HG02852 (cell line): ENCODE results near the gene TMEM175.

Source experiments
- ATAC-seq: cut with Tn5 transposase; IDR thresholded peaks from one replicate; pipeline ENCODE4 v1.9.1; 2021; ENCODE audit warnings: mild to moderate bottlenecking, moderate library complexity; ENCODE audit not compliant: unreplicated experiment

Gene TMEM175

DNA sequence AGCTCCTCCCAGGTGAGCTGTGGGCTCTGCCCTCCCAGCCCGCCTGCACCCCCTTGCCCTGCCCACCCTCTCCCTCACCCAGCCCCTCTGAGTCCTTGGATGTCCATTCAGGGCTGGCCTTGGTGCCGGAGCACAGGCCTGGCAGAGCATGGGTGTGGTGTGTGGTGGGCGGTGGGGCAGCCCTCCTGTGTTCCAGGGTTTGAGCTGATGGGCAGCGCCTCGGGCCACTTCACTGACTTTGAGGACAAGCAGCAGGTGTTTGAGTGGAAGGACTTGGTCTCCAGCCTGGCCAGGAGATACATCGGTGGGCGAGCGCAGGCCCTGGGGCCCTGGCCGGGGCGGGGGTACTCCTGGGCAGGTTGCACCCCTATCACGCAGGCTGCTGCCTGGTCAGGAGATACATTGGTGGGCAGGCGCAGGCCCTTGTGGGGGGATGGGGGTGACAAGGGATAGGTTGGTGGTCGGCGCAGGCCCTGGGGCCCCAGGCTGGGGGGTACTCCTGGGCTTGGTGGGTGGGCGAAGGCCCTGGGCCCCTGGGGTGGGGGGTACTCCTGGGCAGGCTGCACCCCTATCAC lies 68.5 kb downstream of the TMEM175 start:
- no peak for ATAC-seq

DNA sequence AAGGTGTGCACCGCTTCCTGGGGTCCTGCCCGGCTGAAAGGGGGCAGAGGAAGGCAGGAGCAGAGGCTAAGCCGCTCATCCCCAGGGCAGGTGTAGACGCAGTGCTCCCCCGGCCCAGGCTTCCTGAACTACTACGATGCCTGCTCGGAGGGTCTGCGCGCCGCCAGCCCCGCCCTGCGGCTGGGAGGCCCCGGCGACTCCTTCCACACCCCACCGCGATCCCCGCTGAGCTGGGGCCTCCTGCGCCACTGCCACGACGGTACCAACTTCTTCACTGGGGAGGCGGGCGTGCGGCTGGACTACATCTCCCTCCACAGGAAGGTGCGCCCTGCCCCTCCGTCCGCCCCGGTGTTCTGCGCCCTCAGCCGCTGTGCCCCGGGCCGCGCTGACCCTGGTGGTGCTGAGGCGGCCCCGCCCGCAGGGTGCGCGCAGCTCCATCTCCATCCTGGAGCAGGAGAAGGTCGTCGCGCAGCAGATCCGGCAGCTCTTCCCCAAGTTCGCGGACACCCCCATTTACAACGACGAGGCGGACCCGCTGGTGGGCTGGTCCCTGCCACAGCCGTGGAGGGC lies 69.4 kb downstream of the TMEM175 start:
- ATAC-seq = no peak

DNA sequence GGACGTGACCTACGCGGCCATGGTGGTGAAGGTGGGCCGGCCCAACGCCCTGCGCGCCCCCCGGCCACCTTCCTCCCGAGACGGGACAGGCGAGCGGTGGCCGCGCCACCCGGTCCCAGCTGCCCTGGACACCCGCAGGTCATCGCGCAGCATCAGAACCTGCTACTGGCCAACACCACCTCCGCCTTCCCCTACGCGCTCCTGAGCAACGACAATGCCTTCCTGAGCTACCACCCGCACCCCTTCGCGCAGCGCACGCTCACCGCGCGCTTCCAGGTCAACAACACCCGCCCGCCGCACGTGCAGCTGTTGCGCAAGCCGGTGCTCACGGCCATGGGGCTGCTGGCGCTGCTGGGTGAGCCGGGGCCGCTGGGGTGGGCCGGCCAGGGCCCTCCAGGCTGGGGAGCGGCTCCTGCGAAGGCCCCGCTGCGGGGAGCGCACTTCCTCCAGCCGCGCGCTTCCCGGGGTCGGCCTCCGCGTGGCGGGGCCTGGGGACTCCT lies 69.9 kb downstream of the TMEM175 start:
- no peak for ATAC-seq

DNA sequence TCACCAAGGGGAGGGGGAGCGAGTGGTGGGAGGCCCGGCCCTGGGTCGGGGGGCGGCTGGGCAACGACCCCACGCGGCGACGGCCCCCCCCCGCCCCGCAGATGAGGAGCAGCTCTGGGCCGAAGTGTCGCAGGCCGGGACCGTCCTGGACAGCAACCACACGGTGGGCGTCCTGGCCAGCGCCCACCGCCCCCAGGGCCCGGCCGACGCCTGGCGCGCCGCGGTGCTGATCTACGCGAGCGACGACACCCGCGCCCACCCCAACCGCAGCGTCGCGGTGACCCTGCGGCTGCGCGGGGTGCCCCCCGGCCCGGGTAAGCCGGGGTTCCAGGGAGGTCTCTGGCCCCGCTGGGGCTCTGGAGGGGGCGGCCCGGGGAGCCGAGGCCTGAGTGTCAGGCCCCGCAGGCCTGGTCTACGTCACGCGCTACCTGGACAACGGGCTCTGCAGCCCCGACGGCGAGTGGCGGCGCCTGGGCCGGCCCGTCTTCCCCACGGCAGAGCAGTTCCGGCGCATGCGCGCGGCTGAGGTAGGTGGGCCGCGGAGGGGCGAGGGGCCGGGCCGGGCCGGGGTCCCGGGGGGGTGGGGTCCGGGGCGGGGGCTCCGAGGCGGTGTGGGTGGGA lies 70.5 kb downstream of the TMEM175 start:
- ATAC-seq = no peak

DNA sequence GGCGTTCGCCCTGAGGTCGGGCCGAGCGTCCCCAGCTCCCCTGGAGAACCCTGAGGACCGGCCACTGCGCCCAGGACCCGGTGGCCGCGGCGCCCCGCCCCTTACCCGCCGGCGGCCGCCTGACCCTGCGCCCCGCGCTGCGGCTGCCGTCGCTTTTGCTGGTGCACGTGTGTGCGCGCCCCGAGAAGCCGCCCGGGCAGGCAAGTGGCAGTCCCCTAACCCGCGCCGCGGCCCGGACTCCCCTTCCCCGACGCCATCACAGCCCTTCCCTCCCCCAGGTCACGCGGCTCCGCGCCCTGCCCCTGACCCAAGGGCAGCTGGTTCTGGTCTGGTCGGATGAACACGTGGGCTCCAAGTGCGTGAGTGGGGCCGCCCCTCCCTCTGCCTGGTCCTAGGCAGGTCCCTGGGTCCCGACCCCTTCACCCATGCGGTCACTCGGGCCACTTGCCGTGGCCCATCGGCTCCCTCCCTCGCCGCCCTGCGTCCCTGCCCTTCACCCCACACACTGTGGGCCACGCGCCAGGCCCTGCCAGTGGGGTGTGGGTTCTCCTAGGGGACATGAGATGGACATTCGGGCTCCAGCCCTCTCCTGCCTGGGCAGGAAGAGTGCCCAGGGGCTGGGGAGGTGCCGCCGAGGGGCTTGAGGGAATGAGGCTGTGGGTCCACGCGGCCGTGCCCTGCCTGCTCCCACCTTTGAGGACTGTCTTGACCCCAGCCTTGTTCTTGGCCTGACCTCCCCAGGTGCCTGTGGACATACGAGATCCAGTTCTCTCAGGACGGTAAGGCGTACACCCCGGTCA lies 71.2 kb downstream of the TMEM175 start:
- ATAC-seq = no peak

DNA sequence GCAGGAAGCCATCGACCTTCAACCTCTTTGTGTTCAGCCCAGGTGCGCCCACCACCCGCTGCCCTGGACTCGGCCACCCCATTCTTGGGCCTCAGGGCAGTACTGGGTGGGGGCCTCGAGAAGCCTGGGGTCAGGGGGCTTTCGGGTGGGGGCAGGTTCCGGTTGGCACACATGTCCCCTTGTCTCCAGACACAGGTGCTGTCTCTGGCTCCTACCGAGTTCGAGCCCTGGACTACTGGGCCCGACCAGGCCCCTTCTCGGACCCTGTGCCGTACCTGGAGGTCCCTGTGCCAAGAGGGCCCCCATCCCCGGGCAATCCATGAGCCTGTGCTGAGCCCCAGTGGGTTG lies 71.8 kb downstream of the TMEM175 start:
- ATAC-seq = no peak

DNA sequence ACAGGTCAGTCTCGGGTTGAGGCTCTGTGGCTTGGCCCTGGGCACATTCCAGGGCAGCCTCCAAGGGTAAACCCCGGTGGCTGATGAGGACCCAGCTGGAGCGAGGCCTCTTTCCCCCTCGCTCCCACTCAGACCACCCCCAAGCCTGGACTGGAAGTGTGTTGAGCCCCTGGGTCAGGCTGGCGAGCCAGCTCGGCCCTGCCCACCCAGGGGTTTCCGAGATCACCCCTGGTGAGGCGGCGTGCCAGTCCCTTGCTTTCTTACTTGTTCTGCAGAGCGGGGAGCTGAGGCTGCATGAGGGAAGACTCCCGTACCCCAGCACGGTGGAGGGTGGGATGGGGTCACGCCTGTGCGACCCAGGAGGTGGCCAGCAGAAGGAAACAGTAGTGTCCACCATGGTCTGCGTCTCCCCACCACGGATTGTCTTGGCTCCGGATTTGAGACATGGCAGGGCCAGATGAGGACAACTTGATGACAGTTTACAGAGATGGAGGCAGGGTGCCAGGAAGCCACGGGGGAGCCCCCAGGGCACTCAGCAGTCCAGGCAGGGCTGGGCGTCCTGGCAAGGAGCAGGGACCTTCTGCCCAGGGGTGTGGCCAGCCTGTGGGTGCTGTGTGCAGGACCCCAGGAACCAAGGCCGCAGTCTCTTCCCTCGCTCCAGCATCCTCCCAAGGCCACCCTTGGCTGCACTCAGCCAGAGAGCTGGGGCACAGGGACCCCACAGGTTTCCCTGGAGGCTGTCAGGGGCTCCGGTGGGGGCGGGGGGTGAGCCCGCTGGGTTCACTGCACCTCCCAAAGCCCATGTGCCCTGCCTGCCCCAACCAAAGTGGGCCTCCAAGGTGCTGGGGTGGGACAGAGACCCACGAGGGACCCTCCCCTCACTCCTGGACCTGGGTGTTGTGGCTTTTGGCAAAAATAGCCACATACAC lies 72.6 kb downstream of the TMEM175 start:
- ATAC-seq = no peak

DNA sequence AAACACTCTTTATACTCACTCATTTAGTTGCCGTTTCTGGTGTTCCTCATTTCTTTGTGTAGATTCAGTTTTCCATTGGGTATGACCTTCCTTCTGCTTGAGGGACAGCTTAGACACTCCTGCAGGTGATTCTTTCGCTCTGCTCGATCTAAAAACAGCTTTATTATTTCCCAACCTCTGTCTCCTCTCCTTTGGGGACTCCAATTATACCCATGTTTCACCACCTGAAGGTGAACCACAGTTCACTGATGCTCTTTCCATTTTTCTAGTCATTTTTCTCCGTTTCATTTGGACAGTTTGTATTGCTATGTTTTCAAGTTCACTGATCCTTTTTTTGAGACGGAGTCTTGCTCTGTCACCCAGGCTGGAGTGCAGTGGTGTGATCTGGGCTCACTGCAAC lies 74.6 kb downstream of the TMEM175 start:
- no peak for ATAC-seq
